ENCODE measurements around the gene RHOB. TPM values are rescaled to one million over a fixed set of nuclear protein-coding genes. Genes with fewer than 3 reads are reported as not detected.

The RHOB gene
- total RNA-seq, 1 donor from 2014 or later: 191 TPM

- no peak overlapping the region for H3K27ac ChIP-seq
- intact Hi-C loops (cut with DNase I): no loop called here
- no peaks in the 10 kb centered on the region for H3K36me3 ChIP-seq
- TF ChIP-seq, protein P1, sequence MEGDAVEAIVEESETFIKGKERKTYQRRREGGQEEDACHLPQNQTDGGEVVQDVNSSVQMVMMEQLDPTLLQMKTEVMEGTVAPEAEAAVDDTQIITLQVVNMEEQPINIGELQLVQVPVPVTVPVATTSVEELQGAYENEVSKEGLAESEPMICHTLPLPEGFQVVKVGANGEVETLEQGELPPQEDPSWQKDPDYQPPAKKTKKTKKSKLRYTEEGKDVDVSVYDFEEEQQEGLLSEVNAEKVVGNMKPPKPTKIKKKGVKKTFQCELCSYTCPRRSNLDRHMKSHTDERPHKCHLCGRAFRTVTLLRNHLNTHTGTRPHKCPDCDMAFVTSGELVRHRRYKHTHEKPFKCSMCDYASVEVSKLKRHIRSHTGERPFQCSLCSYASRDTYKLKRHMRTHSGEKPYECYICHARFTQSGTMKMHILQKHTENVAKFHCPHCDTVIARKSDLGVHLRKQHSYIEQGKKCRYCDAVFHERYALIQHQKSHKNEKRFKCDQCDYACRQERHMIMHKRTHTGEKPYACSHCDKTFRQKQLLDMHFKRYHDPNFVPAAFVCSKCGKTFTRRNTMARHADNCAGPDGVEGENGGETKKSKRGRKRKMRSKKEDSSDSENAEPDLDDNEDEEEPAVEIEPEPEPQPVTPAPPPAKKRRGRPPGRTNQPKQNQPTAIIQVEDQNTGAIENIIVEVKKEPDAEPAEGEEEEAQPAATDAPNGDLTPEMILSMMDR (IDR thresholded peaks at IDR 0.05): no peak
- ATAC-seq (peak; percentile 64), DNase-seq (no peak)
- no peak overlapping the region for H3K4me3 ChIP-seq
- no peaks in the 10 kb centered on the region for H3K4me1 ChIP-seq
- no peaks in the 10 kb centered on the region for H3K9me3 ChIP-seq
- H3K27me3 ChIP-seq: no peaks in the 10 kb centered on the region
Observed at GRCh38 chr2:20483194-20483895, 36.5 kb downstream of the RHOB start.

GRCh38 chr2:20484034-20484617 lies 37.3 kb downstream of the RHOB start:
- no peaks in the 10 kb centered on the region for H3K9me3 ChIP-seq
- H3K36me3 ChIP-seq: no peaks in the 10 kb centered on the region
- no peak overlapping the region for H3K27ac ChIP-seq
- no peak overlapping the region for H3K4me3 ChIP-seq
- no peaks in the 10 kb centered on the region for H3K27me3 ChIP-seq
- no peak for ATAC-seq
- TF ChIP-seq, protein P1 (IDR thresholded peaks at IDR 0.05): no peak
- no peak for DNase-seq
- intact Hi-C loops (cut with DNase I): no loop called here
- H3K4me1 ChIP-seq: no peaks in the 10 kb centered on the region

DNA sequence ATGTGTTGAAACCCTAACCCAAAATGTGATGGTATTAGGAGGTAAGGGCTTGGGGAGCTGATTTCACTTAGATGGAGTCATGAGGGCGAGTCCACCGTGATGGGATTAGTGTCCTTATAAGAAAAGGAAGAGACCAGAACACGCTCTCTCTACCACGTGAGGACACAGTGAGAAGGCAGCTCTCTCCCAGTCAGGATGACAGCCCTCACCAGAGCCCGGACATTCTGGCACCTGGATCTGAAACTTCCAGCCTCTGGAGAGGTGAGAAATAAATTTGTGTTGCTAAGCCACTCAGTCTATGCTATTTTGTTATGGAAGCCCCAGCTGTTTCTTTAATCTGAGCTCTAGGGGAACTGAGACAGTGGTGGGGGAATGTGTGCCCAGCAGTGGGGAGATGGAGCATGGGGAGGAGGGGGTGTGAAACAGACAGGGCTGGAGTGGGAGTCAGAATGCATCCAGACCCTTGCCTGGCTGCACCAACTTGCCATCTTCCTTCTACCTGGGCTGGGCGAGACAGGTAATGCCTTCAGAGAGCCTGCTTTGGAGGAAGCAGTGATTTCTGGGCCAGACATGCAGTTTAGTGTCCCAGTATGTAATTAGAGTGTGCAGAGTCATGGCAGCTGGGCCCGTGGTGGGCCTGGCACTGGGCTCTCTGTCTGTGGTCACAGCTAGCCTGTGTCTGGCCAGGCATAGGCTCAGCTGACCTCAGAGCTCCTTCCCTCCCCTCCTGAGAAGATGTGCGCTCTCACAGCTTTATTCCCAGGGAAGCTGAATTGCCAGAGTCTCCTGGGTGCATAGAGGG lies 38.1 kb downstream of the RHOB start:
- ATAC-seq (no peak), DNase-seq (no peak)
- Histone ChIP-seq H3K9me3 (no peaks in the 10 kb centered on the region), H3K4me3 (no peak overlapping the region), H3K4me1 (no peaks in the 10 kb centered on the region), H3K36me3 (no peaks in the 10 kb centered on the region), H3K27ac (no peak overlapping the region), H3K27me3 (no peaks in the 10 kb centered on the region)
- intact Hi-C loops (cut with DNase I): no loop called here
- TF ChIP-seq, protein P1 (IDR thresholded peaks at IDR 0.05): no peak

DNA sequence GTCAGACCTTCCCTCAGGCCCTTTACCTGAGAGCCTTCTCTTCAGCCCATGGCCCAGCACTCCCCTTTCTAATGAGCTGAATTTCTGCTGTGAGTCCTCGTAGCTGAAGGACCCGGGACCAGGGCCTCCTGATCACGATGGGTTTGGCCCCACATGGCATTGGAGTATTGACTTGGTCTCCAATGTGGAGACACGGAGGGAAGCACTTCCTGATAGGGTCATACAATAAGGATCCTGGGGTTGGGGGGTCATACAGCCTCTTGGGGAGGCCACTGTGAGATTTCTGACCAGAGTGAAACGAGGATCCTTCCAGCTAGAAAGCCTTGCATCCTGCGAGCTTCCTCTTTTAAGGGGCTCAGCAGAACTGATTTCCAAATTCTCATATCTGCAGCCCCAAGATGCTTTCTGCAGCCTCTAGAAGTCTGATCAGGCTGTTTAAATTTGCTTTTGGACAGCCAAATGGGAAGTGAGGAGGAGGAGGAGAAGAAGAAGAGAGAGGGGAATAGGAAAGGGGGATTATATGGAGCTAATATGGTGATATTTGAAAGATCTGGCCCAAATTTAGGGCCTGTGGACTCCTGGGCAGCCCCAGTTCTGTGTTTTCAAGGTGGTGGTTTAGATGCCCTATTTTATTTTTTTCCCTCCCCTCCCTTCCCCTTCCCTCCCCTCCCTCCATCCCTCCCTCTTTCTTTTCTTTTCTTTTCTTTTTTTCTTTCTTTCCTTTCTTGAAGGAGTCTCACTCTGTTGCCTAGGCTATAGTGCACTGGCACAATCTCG lies 38.9 kb downstream of the RHOB start:
- Histone ChIP-seq H3K4me1 (no peaks in the 10 kb centered on the region), H3K9me3 (no peaks in the 10 kb centered on the region), H3K27ac (no peak overlapping the region), H3K27me3 (no peaks in the 10 kb centered on the region), H3K36me3 (no peaks in the 10 kb centered on the region), H3K4me3 (no peak overlapping the region)
- ATAC-seq (no peak), DNase-seq (no peak)
- TF ChIP-seq, protein P1 (IDR thresholded peaks at IDR 0.05): no peak
- intact Hi-C loops (cut with DNase I): no loop called here

GRCh38 chr2:20486571-20486970 lies 39.7 kb downstream of the RHOB start:
- TF ChIP-seq, protein P1 (IDR thresholded peaks at IDR 0.05): no peak
- Histone ChIP-seq H3K27ac (no peak overlapping the region), H3K9me3 (no peaks in the 10 kb centered on the region), H3K36me3 (no peaks in the 10 kb centered on the region), H3K4me1 (no peaks in the 10 kb centered on the region), H3K4me3 (no peak overlapping the region), H3K27me3 (no peaks in the 10 kb centered on the region)
- ATAC-seq (no peak), DNase-seq (no peak)
- intact Hi-C loops (cut with DNase I): no loop called here

Data from upper lobe of right lung (tissue), 1 donor.